GM21576 (cell line): ENCODE measurements around the gene RNASEH2B.

Source experiments
- ATAC-seq: cut with Tn5 transposase; IDR thresholded peaks from one replicate; pipeline ENCODE4 v1.9.1; 2021; ENCODE audit warnings: mild to moderate bottlenecking, moderate library complexity; ENCODE audit not compliant: unreplicated experiment

The RNASEH2B gene

GRCh38 chr13:50909605-50910484, at the start of gene RNASEH2B:
Gene RNASEH2B (plus strand): TSS chr13:50909791. CDS start chr13:50910077, 286 bp downstream.
- ATAC-seq: peak; percentile 50

GRCh38 chr13:50864492-50864891, 45.1 kb upstream of the RNASEH2B start:
- ATAC-seq: no peak

GRCh38 chr13:50866817-50867636, 42.6 kb upstream of the RNASEH2B start:
- ATAC-seq: no peak

- no peak for ATAC-seq
Measured at GRCh38 chr13:50867637-50867945, 42.0 kb upstream of the RNASEH2B start.

- ATAC-seq: no peak
Measured at GRCh38 chr13:50871405-50871804, 38.2 kb upstream of the RNASEH2B start.

GRCh38 chr13:50873467-50873866, 36.1 kb upstream of the RNASEH2B start:
- no peak for ATAC-seq

- no peak for ATAC-seq
Measured at GRCh38 chr13:50873991-50874390, 35.6 kb upstream of the RNASEH2B start.

- ATAC-seq: no peak
Measured at GRCh38 chr13:50882816-50883435, 26.7 kb upstream of the RNASEH2B start.

GRCh38 chr13:50883728-50884127, 25.9 kb upstream of the RNASEH2B start:
- ATAC-seq: no peak

GRCh38 chr13:50884265-50884664, 25.3 kb upstream of the RNASEH2B start:
- no peak for ATAC-seq

- ATAC-seq: no peak
Measured at GRCh38 chr13:50887151-50887550, 22.4 kb upstream of the RNASEH2B start.

- ATAC-seq: no peak
Measured at GRCh38 chr13:50888362-50888761, 21.2 kb upstream of the RNASEH2B start.

GRCh38 chr13:50889317-50889716, 20.3 kb upstream of the RNASEH2B start:
- no peak for ATAC-seq

GRCh38 chr13:50891206-50891605, 18.4 kb upstream of the RNASEH2B start:
- no peak for ATAC-seq

GRCh38 chr13:50892210-50892944, 17.2 kb upstream of the RNASEH2B start:
- peak; percentile 40 for ATAC-seq

- ATAC-seq: peak; percentile 71
Measured at GRCh38 chr13:50893211-50893852, 16.3 kb upstream of the RNASEH2B start.

- ATAC-seq: no peak
Measured at GRCh38 chr13:50894012-50894411, 15.6 kb upstream of the RNASEH2B start.

- ATAC-seq: no peak
Measured at GRCh38 chr13:50894504-50894903, 15.1 kb upstream of the RNASEH2B start.

GRCh38 chr13:50898338-50898737, 11.3 kb upstream of the RNASEH2B start:
- no peak for ATAC-seq

GRCh38 chr13:50901701-50902100, 7.9 kb upstream of the RNASEH2B start:
- ATAC-seq: no peak
